Vagina (tissue), 2 donors: Measurements from ENCODE around the gene CAPS. TPM values are rescaled to one million over a fixed set of nuclear protein-coding genes. Genes with fewer than 3 reads are reported as not detected.

ENCODE experiments used
- DNase-seq, 2 donors: peaks; one replicate each; pipeline ENCODE4 v3.0.0-alpha.2; 2017; ENCODE audit errors: extremely low spot score in 2 of 2
- H3K27ac ChIP-seq: fragments of 200-600 bp; sonication (generic); one replicate; pipeline ENCODE4 v1.5.1; 2019
- H3K27me3 ChIP-seq: fragments of 200-600 bp; sonication (generic); one replicate; pipeline ENCODE4 v1.5.1; 2019
- H3K36me3 ChIP-seq, 2 donors: fragments of 200-600 bp; sonication (generic); one replicate each; pipeline ENCODE4 v1.5.1; 2017 to 2019
- H3K4me1 ChIP-seq: fragments of 200-600 bp; sonication (generic); one replicate; pipeline ENCODE4 v1.5.1; 2019
- H3K4me3 ChIP-seq, 2 donors: fragments of 200-600 bp; sonication (generic); 1 replicate in 1 of 2; 2 replicates in 1 of 2; pipeline ENCODE4 v1.5.1; 2016 to 2019
- H3K9me3 ChIP-seq: fragments of 200-600 bp; sonication (generic); one replicate; pipeline ENCODE4 v1.5.1; 2019
- CTCF ChIP-seq, 3 experiments: fragments of 450-650 bp in 2 of 3; fragments of 200-600 bp in 1 of 3; sonication (generic) in 1 of 3; IDR thresholded peaks; one replicate each; pipeline ENCODE4 v1.5.1; 2017 to 2019; ENCODE audit warnings: antibody characterized with exemption in 3 of 3, mild to moderate bottlenecking in 2 of 3, moderate library complexity in 2 of 3
- POLR2A ChIP-seq, 2 donors: fragments of 450-650 bp; IDR thresholded peaks; one replicate each; pipeline ENCODE4 v1.6.1; 2017; ENCODE audit warnings: antibody characterized with exemption in 2 of 2, mild to moderate bottlenecking in 2 of 2, moderate library complexity in 2 of 2
- POLR2AphosphoS5 ChIP-seq, 2 donors: sonication (generic); formaldehyde crosslinking; IDR thresholded peaks; one replicate each; pipeline ENCODE4 v1.9.0; 2017; ENCODE audit warnings: antibody characterized with exemption in 2 of 2, mild to moderate bottlenecking in 2 of 2, low read depth in 1 of 2; ENCODE audit not compliant: insufficient read depth in 1 of 2
- intact Hi-C: fragments of 100-400 bp; cut with DNase I; formaldehyde crosslinking; loops from one replicate; pipeline ENCODE4 v1.15.1; 2023
- total RNA-seq: library from RNA; depleted of rRNA; stranded (reverse); fragments of >200 nt; gene quantifications from one replicate; pipeline ENCODE4 v1.2.3, GENCODE V29; 2016

The CAPS gene
- total RNA-seq, 1 donor from 2014 or later, result 35.8 TPM

GRCh38 chr19:5963855-5964254 is 49.8 kb downstream of the CAPS start:
- Histone ChIP-seq H3K27me3 (no peaks in the 10 kb centered on the region), H3K4me1 (peaks cover 96% of the 10 kb centered on the region), H3K4me3 (no peak overlapping the region), H3K9me3 (no peaks in the 10 kb centered on the region), H3K36me3 (no peaks in the 10 kb centered on the region), H3K27ac (no peak overlapping the region)
- no peak for DNase-seq
- intact Hi-C loops, result no loop called here
- TF ChIP-seq CTCF (IDR thresholded peaks at IDR 0.05) (no peak), POLR2AphosphoS5 (IDR thresholded peaks at IDR 0.05; ENCODE audit: insufficient read depth in 1 of 2, low read depth in 1 of 2) (no peak), POLR2A (IDR thresholded peaks at IDR 0.05) (no peak)

- H3K4me3 ChIP-seq, result no peak overlapping the region
- no peak for DNase-seq
- intact Hi-C loops, result no loop called here
- no peak for TF ChIP-seq CTCF (IDR thresholded peaks at IDR 0.05)
- TF ChIP-seq POLR2AphosphoS5 (IDR thresholded peaks at IDR 0.05; ENCODE audit: insufficient read depth in 1 of 2, low read depth in 1 of 2), result no peak
- TF ChIP-seq POLR2A (IDR thresholded peaks at IDR 0.05), result no peak
- H3K4me1 ChIP-seq, result peaks cover 96% of the 10 kb centered on the region
- H3K36me3 ChIP-seq, result no peaks in the 10 kb centered on the region
- no peak overlapping the region for H3K27ac ChIP-seq
- no peaks in the 10 kb centered on the region for H3K9me3 ChIP-seq
- H3K27me3 ChIP-seq, result no peaks in the 10 kb centered on the region
Observed at GRCh38 chr19:5964816-5965565, 50.9 kb downstream of the CAPS start.

Other genes with a start within 250 kb of the CAPS start
- 83.2 TPM for gene MICOS13, start 233.7 kb upstream of the CAPS start, total RNA-seq
- gene HSD11B1L, start 233.2 kb upstream of the CAPS start, total RNA-seq, result 10.3 TPM
- gene RPL36, start 224.0 kb upstream of the CAPS start, total RNA-seq, result 703 TPM
- gene LONP1, start 194.1 kb upstream of the CAPS start, total RNA-seq, result 53.3 TPM
- not detected for gene CATSPERD, start 193.6 kb upstream of the CAPS start, total RNA-seq
- gene PRR22, start 129.5 kb upstream of the CAPS start, total RNA-seq, result 0.98 TPM
- gene DUS3L, start 123.1 kb upstream of the CAPS start, total RNA-seq, result 39.0 TPM
- 3.7 TPM for gene NRTN, start 109.2 kb upstream of the CAPS start, total RNA-seq
- gene FUT6, start 74.6 kb upstream of the CAPS start, total RNA-seq, result 36.8 TPM
- 20.9 TPM for gene FUT3, start 62.8 kb upstream of the CAPS start, total RNA-seq
- gene FUT5, start 43.7 kb upstream of the CAPS start, total RNA-seq, result not detected
- gene NDUFA11, start 10.5 kb upstream of the CAPS start, total RNA-seq, result 318 TPM
- gene VMAC, start 9.4 kb upstream of the CAPS start, total RNA-seq, result 7.9 TPM
- gene RANBP3, start 63.9 kb downstream of the CAPS start, total RNA-seq, result 110 TPM
- gene RFX2, start 196.2 kb downstream of the CAPS start, total RNA-seq, result 12.0 TPM
- gene ACSBG2, start 221.4 kb downstream of the CAPS start, total RNA-seq, result not detected